Esophagus squamous epithelium (tissue), 5 donors: ENCODE measurements around the gene GTF3C2. TPM values are rescaled to one million over a fixed set of nuclear protein-coding genes. Genes with fewer than 3 reads are reported as not detected.
"Not testable (repeated sequence)": the region's sequence is repeated elsewhere in the genome, so short reads cannot be mapped to it uniquely, and the experiment has no call there.

Experiments used
- DNase-seq: peaks from one replicate; lab custom pipeline; 2025; lab: John Stamatoyannopoulos, UW
- H3K27ac ChIP-seq, 4 donors: fragments of 200-600 bp; sonication (generic); one replicate each; pipeline ENCODE4 v1.5.1; 2016 to 2019; ENCODE audit warnings: mild to moderate bottlenecking in 1 of 4
- H3K27me3 ChIP-seq, 4 donors: fragments of 200-600 bp; sonication (generic); 1 replicate in 3 of 4; 2 replicates in 1 of 4; pipeline versions ENCODE4 v1.5.1 to v1.6.0; 2017 to 2021; ENCODE audit warnings: antibody characterized with exemption in 1 of 4
- H3K36me3 ChIP-seq, 3 donors: fragments of 200-600 bp; sonication (generic); one replicate each; pipeline ENCODE4 v1.5.1; 2016 to 2019
- H3K4me1 ChIP-seq, 3 donors: fragments of 200-600 bp; sonication (generic); one replicate each; pipeline ENCODE4 v1.5.1; 2017 to 2019
- H3K4me3 ChIP-seq, 4 donors: fragments of 200-600 bp; sonication (generic); 1 replicate in 3 of 4; 2 replicates in 1 of 4; pipeline ENCODE4 v1.5.1; 2016 to 2019; ENCODE audit warnings: mild to moderate bottlenecking in 2 of 4, moderate library complexity in 1 of 4
- H3K9me3 ChIP-seq, 3 donors: fragments of 200-600 bp; sonication (generic); one replicate each; pipeline ENCODE4 v1.5.1; 2016 to 2019
- POLR2A ChIP-seq, 4 donors: fragments of 450-650 bp; IDR thresholded peaks; one replicate each; pipeline ENCODE4 v1.6.1; 2017; ENCODE audit warnings: antibody characterized with exemption in 4 of 4, mild to moderate bottlenecking in 4 of 4, moderate library complexity in 3 of 4
- WGBS, 2 donors: methylation state at CpG; one replicate each; pipeline ENCODE4 v1.1.5; 2018; 5-methylcytosine and 5-hydroxymethylcytosine counted together
- intact Hi-C: fragments of 100-400 bp; cut with DNase I; formaldehyde crosslinking; loops from one replicate; pipeline ENCODE4 v1.15.0; 2022
- total RNA-seq, 4 donors: library from RNA; depleted of rRNA; stranded (reverse); fragments of >200 nt; gene quantifications; one replicate each; pipeline ENCODE4 v1.1.0, GENCODE V29; 2016
- TF ChIP-seq, protein P1 (sequence below), 6 experiments: fragments of 450-650 bp in 4 of 6; fragments of 200-600 bp in 2 of 6; sonication (generic) in 2 of 6; IDR thresholded peaks; one replicate each; pipeline ENCODE4 v1.5.1; 2016 to 2019; ENCODE audit warnings: antibody characterized with exemption in 6 of 6, mild to moderate bottlenecking in 4 of 6, moderate library complexity in 4 of 6
- donor health status: DM: yes; HTN: yes; CAD: no.

Gene GTF3C2
- total RNA-seq, 4 donors from 2014 or later = 37.2 to 59.7 (median 52.3) TPM

DNA sequence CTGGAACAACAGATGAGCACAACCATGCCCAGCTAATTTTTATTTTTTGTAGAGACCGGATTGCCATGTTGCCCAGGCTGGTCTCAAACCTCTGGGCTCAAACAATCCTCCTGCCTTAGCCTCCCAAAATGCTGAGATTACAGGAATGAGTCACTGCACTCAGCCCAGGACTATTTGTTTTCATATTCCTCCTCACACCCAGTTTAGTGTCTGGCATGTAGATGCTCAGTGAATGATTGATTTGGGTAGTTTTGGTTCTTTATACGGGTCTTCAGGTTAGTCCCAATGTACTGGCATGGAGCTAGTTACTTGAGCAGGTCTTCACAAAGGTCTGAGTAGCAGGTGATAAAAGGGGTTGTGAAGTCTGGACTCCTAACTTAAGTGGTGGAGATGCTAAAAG is 7.4 kb upstream of the GTF3C2 start:
- H3K4me3 ChIP-seq = no peak overlapping the region
- H3K27me3 ChIP-seq = no peaks in the 10 kb centered on the region
- peaks cover 24 to 65% (median 29%) of the 10 kb centered on the region in 3 donors for H3K36me3 ChIP-seq
- DNase-seq = no peak
- no peaks in the 10 kb centered on the region for H3K9me3 ChIP-seq
- H3K27ac ChIP-seq = no peak overlapping the region
- peaks cover 5 to 13% (median 6%) of the 10 kb centered on the region in 3 donors for H3K4me1 ChIP-seq
- intact Hi-C loops = no loop called here
- no peak for TF ChIP-seq POLR2A (IDR thresholded peaks at IDR 0.05)
- TF ChIP-seq, protein P1, sequence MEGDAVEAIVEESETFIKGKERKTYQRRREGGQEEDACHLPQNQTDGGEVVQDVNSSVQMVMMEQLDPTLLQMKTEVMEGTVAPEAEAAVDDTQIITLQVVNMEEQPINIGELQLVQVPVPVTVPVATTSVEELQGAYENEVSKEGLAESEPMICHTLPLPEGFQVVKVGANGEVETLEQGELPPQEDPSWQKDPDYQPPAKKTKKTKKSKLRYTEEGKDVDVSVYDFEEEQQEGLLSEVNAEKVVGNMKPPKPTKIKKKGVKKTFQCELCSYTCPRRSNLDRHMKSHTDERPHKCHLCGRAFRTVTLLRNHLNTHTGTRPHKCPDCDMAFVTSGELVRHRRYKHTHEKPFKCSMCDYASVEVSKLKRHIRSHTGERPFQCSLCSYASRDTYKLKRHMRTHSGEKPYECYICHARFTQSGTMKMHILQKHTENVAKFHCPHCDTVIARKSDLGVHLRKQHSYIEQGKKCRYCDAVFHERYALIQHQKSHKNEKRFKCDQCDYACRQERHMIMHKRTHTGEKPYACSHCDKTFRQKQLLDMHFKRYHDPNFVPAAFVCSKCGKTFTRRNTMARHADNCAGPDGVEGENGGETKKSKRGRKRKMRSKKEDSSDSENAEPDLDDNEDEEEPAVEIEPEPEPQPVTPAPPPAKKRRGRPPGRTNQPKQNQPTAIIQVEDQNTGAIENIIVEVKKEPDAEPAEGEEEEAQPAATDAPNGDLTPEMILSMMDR (IDR thresholded peaks at IDR 0.05) = no peak
- WGBS, 2 donors = 75 to 88% methylated on average over 2 of the region's 2 CpGs

DNA sequence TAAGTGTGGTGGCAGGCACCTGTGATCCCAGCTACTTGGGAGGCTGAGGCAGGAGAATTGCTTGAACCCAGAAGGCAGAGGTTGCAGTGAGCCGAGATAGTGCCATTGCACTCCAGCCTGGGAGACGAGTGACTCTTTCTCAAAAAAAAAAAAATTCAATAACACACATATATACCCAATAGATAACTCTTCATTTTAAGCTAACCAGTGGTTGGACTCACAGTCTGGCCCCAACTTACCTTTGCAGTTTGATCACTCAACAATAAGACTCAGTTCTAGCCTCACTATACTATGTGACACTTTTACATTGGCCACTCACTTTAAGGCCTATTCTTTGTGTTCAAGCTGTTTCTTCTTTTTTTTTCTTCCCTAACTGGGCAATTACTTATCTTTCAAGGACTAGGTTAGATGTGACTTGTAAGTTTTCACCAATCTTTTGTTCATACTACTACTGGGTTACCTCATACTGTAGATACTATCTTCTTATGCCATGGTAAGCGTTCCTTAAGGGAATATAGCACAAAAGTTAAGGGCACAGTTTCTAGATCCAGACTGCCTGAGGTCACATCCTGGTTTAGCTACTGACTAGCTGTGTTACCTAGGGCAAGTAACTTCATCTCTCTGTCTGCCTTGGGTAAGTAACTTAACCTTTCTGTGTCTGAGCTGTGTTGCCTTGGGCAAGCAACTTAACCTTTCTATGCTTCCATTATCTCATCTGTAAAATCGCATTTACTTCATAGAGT is 6.3 kb upstream of the GTF3C2 start:
- Histone ChIP-seq H3K4me3 (no peak overlapping the region), H3K27me3 (no peaks in the 10 kb centered on the region), H3K27ac (no peak overlapping the region), H3K4me1 (peaks cover 4 to 10% (median 5%) of the 10 kb centered on the region in 3 donors), H3K9me3 (no peaks in the 10 kb centered on the region), H3K36me3 (peaks cover 24 to 55% (median 27%) of the 10 kb centered on the region in 3 donors)
- intact Hi-C loops = no loop called here
- TF ChIP-seq POLR2A (IDR thresholded peaks at IDR 0.05) = no peak
- TF ChIP-seq, protein P1 (IDR thresholded peaks at IDR 0.05) = no peak
- DNase-seq = no peak
- WGBS, 2 donors = 90% methylated on average over 4 of the region's 4 CpGs

DNA sequence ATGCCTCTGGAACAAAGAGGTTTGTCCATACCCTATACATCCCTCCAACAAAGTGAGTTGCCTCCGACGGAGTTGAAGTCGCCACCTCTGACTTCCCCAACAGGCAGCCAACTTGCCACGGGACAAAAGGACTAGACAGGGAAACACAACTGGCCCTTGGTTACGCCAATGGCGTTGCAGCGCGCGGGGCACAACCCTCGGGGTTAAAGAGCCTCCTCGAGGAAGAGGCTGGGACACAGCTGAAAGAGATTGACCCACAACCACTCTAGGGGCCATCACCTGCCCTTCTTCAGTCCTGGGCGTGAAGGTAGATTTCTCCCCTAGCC is 545 bp downstream of the GTF3C2 start:
- no peak for DNase-seq
- Histone ChIP-seq H3K4me1 (peaks cover 14 to 49% (median 36%) of the 10 kb centered on the region in 3 donors), H3K4me3 (peak overlapping the region; percentile 57 to 97 (median 80)), H3K27ac (peak overlapping the region; percentile 89 to 97 (median 93)), H3K9me3 (no peaks in the 10 kb centered on the region), H3K27me3 (no peaks in the 10 kb centered on the region), H3K36me3 (no peaks in the 10 kb centered on the region)
- WGBS, 2 donors = 0% methylated on average over 2 to 4 of the region's 12 CpGs
- TF ChIP-seq POLR2A (IDR thresholded peaks at IDR 0.05) = no peak
- TF ChIP-seq, protein P1 (IDR thresholded peaks at IDR 0.05) = no peak
- intact Hi-C loops = no loop called here

DNA sequence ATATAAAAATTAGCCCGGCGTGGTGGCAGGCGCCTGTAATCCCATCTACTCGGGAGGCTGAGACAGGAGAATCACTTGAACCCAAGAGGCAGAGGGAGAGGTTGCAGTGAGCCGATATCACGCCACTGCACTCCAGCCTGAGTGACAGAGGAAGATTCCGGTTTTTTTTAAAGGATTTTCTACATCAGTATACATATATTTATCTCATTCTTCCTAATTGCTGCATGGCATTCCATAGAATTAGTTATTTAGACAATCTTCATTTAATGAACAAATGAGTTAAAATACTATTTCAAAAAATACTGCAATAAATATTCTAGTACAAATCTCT is 2.0 kb downstream of the GTF3C2 start:
- peaks cover 14 to 49% (median 36%) of the 10 kb centered on the region in 3 donors for H3K4me1 ChIP-seq
- WGBS, 2 donors = 87 to 95% methylated on average over 7 of the region's 7 CpGs
- no peaks in the 10 kb centered on the region for H3K27me3 ChIP-seq
- intact Hi-C loops = no loop called here
- no peak for TF ChIP-seq POLR2A (IDR thresholded peaks at IDR 0.05)
- TF ChIP-seq, protein P1 (IDR thresholded peaks at IDR 0.05) = no peak
- no peaks in the 10 kb centered on the region for H3K9me3 ChIP-seq
- H3K27ac ChIP-seq = peak overlapping the region in 3 of 4 donors; percentile 10 to 62 (median 61)
- H3K4me3 ChIP-seq = no peak overlapping the region
- peaks cover 0 to 7% (median 0%) of the 10 kb centered on the region in 3 donors for H3K36me3 ChIP-seq
- no peak for DNase-seq

DNA sequence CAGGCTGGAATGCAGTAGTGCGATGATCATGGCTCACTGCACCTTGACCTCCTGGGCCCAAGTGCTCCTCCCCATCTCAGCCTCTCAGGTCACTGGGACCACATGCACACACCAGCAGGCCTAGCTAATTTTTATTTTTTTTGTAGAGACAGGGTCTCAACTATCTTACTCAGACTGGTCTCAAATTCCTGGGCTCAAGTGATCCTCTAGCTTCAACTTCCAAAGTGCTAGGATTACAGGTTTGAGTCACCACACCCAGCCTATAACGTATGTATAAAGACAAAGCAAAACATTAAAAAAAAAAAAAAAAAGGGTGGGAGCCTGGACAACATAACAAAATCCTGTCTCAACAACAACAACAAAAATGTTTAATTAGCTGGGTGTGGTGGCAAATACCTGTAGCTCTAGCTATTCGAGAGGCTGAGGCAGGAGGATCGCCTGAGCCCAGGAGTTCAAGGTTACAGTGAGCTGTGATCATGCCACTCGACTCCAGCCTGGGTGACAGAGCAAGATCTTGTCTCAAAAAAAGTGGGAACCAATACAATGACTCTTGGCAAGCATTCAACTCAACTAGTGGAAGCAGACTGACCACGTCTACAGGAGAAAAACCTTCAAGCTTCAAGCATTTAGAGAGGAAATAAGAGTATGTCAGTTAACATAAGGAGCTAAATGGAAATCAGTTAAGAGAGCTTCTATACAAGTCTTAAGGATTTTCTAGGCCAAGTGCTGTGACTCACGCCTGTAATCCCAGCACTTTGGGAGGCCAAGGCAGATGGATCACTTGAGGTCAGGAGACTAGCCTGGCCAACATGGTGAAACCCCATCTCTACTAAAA is 2.6 kb downstream of the GTF3C2 start:
- H3K9me3 ChIP-seq = no peaks in the 10 kb centered on the region
- H3K27ac ChIP-seq = peak overlapping the region; percentile 10 to 62 (median 48)
- intact Hi-C loops = no loop called here
- H3K36me3 ChIP-seq = peaks cover 0 to 11% (median 0%) of the 10 kb centered on the region in 3 donors
- DNase-seq = no peak
- H3K4me1 ChIP-seq = peaks cover 14 to 49% (median 36%) of the 10 kb centered on the region in 3 donors
- TF ChIP-seq, protein P1 (IDR thresholded peaks at IDR 0.05) = no peak
- TF ChIP-seq POLR2A (IDR thresholded peaks at IDR 0.05) = no peak
- H3K4me3 ChIP-seq = no peak overlapping the region
- no peaks in the 10 kb centered on the region for H3K27me3 ChIP-seq
- 54 to 64% methylated on average over 7 of the region's 7 CpGs for WGBS, 2 donors

DNA sequence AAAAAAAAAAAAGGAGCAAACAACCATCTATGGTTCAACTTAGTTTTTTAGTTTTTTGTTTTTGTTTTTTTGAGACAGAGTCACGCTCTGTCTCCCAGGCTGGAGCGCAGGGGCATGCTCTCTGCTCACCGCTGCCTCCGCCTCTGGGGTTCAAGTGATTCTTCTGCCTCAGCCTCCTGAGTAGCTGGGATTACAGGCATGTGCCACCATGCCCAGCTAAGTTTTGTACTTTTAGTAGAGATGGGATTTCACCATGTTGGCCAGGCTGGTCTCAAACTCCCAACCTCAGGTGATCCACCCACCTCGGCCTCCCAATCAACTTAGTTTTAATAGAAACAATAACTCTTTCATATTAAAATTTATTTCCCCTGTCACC is 3.2 kb downstream of the GTF3C2 start:
- Histone ChIP-seq H3K4me1 (peaks cover 14 to 47% (median 36%) of the 10 kb centered on the region in 3 donors), H3K36me3 (peaks cover 0 to 11% (median 0%) of the 10 kb centered on the region in 3 donors), H3K27ac (peak overlapping the region in 2 of 4 donors; percentile 61 to 62)
- H3K27me3 ChIP-seq, H3K9me3 ChIP-seq, DNase-seq, H3K4me3 ChIP-seq, intact Hi-C loops: not testable (repeated sequence)
- 90 to 92% methylated on average over 2 to 5 of the region's 5 CpGs for WGBS, 2 donors
